Superior temporal gyrus (tissue), 1 donor: Measurements from ENCODE around the gene ANKMY1.
A peak's percentile ranks its signal among the peaks of the same experiment; 100 is the strongest.
"Not testable (repeated sequence)": the region's sequence is repeated elsewhere in the genome, so short reads cannot be mapped to it uniquely, and the experiment has no call there.

Source experiments
- DNase-seq: peaks from one replicate; pipeline ENCODE4 v3.0.0-alpha.2; 2016; ENCODE audit errors: extremely low spot score

The ANKMY1 gene

DNA sequence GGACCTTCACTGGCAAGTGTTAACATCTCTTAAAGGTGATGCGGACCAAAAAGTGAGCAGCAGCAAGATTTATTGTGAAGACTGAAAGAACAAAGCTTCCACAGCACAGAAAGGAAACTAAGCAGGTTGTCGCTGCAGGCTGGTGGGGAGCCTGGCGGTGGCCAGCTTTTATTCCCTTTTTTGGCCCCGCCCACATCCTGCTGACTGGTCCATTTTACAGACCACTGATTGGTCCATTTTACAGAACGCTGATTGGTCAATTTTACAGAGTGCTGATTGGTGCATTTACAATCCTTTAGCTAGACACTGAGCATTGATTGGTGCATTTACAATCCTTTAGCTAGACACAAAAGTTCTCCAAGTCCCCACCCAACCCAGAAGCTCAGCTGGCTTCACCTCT, 35.9 kb downstream of the ANKMY1 start:
- not testable (repeated sequence) for DNase-seq

DNA sequence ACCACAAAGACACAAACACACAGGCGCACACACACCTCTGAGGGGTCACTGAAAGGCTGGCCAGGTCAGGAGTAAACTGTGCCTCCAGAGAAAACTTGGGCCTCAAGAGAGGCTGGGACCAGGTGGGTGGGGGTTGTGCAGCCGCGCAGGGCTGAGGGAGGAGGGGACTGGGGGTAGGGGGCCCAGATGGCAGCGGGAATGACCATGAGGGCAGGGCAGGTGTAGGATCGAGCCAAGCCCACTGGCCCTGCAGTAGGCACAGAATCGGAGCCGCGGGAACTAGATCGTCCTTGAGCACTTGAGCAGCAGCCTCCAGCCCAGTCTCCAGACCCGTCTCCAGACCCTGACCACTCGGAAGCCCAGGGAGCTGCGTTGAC, 36.8 kb downstream of the ANKMY1 start:
- DNase-seq = no peak

DNA sequence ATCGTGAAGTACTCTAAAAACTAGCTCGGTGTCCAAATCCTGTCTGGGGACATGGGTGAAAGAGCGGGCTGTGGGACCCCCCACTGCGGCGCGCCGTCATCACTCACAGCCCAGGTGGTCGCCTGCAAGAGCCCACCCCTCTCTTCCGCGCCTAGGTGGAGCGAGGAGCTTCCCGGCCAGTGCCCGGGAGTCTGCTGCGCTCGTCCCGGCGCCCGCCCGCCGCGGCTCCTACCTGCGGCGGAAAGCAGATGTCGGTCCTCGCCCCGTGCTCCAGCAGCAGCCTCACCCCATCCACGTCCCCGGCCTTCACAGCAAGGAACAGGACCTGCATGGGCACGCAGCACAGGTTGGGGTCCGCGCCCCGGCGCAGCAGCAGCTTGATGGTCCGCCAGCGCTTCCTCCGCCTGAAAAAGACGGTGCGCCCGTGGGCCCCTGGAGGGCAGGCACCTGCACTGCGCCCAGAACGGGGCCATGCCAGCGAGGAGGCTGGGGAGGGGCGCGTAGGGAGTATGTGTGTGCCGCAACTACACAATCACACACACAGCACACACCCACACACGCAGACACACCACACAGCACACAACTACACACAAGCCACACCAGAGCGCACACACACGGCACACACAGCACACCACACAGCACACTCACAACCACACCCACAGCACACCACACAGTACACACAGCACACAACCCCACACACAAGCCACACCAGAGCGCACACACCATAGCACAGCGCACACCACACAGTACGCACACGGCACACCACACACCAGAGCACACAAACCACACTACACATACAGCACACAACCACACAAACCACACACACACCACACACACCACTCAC, 37.4 kb downstream of the ANKMY1 start:
- DNase-seq = no peak

DNA sequence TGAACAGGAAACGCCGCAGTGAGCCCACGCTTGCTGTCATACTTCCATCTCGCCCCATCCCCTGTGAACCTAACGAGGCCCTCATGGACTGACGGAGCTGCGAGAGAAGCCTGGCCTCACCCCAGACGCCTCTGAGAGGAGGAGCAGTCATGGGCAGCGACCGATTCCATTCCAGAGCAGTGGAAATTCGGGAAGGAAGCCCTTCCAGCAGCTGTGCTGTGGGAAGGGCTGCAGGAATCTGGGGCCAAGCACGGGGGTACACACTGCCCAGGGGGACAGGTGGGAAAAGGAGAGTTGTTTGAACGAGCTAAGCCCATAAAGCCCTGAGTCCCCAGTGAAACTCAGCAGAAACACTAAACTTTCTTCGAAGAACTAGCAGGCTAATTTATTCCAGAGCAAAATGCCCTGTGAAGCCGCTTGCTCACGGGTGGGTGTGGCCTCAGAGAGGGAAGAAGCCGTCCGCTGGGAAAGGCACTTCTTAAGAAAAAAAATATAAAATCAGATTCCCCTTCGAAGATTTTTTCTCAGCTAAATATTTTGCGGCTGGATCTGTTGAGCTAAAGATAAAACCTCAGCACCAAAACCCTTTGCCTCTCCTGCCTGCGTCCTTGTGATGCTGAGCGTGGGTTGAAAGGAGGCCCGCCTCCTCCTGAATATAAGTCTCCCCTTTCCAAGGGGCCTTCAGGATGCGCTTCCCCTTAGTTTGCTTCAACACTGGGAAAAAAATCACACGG, 38.2 kb downstream of the ANKMY1 start:
- DNase-seq = no peak

DNA sequence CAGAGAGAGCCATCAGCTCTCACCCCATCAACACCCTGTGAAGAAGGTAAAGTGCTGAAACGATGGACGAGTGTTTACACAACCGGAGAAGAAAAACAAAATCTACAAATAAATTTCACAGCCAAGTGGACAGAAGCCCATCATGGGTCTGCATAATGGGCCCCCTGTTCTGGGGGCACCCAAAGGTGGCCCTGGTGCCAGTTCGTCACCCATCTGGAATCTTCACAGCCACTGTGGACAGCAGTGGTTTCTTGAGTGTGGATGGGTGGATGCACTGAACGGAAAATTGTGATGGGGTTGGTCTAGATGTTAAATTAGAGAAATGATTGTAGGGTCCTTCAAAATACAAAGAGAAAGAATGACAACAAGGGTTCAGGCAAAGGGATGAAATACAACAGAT, 38.8 kb downstream of the ANKMY1 start:
- DNase-seq = no peak

DNA sequence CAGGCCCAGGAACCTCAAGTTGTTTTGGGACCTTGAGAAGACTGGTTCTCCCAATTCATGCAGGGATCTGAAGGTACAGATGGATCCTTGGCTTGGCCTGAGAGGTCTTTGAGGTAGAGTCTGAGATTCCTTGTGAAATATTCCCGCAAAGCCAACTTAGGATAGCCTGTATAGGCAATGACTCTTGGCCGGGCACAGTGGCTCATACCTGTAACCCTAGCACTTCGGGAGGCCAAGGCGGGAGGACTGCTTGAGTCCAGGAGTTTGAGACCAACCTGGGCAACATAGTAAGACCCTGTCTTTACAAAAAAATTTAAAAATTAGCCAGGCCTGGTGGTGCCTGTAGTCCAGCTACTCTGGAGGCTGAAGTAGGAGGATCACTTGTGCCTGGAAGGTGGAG, 40.4 kb downstream of the ANKMY1 start:
- DNase-seq = no peak

DNA sequence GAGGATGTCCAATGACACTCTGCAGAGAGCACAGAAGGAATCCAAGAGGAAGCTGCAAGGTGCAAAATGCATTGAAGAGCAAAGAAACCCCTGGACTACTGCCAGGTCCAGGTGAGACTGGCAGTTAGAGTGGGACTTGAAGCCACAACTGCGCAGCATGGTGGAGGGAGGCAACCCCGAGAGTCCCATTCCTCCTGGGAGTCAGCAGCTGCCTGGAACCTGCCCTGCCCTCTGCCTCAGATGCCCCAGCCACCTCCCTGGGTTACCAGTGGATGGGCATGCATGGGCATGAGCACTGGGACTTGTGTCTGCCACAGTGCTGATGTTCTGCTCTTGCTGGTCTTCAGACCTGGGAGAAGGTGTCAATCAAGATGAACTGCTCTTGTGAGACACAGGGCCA, 43.2 kb downstream of the ANKMY1 start:
- no peak for DNase-seq

DNA sequence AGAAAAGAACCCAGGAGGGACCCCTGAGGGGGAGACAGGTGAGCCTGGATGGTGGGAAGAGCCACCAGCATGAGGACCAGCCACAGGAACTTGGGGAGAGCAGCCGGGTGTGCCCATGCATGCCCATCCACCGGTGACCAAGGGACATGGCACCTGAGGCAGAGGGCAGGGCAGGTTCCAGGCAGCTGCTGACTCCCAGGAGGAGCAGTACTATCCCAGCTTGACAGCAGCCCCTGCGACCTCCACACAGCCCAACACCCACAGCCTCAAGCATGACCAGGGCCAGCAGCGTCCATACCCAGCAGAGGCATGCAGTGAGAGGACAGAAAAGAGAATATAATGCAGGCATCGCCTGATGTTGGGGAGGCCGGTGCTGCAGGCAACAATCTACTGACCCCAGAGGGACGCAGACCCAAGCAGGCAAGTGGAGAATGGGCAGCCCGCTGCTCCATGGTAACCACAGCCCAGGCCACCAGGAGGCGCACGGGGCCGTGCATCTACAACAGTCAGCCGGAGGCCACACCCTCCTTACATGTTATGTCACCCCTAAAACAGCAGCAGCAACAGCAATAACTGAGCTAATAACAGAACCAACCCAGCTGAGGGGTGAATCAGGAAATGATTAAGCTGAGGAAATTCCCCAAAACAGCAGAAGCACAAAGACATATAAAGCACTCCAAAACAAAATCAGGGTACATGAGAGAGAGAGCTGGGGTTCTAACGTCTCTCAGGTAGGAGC, 44.1 kb downstream of the ANKMY1 start:
- peak; percentile 59 for DNase-seq

DNA sequence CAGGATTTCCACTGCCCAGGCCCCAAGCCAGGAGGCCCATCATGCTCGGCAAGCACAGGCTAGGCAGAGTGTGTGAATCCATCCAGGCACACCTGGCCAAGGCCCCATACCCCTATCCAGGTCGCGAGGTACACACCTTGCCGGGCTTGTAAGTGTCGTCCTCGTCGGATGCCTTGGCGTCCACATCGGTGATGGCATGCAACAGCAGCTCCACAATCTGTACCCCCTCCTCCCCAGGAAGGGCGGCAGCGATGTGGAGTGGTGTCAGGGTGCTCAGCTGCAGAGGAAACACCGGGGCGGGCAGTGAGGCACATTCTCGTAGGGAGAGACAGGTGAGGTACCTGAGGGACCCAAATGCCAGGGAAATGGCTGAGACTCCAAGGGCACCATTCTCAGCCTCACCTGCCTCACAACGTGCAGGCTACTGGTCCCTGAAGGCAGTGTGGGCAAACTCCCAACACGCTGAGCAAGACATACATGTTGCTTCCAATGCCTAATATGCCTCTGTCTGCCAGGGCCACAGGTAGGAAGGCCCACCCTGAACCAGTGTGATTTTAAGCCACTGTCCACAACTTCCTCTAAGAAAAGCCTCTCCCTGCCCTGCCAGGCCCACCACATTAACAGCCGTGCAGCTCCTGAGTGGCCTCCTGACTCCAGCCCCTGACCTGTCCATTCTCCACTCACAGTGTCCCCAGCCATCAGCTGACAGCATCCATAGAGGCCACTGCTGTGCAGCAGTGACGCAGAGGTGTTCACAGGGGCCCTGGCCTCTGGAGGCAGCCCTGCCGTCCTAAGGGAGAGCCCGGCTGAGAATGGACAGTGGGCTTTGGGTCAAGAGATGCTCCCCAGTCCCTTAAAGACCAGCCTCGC, 44.9 kb downstream of the ANKMY1 start:
- DNase-seq = no peak

DNA sequence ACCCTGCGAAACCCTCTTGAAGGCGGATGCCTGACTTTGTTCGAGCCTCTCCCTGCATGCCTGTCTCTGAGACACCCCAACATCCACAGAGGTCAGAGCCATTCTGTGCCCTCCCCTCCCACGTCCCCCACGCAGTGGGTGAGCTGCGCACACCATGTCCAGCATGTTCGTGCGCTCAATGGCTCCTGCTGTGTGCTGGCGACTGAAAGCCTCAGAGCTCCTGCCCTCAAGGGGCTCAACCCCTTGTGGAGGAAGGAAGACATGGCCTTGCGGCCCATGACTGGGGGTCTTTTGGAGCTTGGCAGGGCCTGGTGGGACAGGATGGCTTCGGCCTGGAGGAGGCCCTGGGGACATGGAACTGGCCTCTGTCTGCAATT, 45.7 kb downstream of the ANKMY1 start:
- DNase-seq = no peak

DNA sequence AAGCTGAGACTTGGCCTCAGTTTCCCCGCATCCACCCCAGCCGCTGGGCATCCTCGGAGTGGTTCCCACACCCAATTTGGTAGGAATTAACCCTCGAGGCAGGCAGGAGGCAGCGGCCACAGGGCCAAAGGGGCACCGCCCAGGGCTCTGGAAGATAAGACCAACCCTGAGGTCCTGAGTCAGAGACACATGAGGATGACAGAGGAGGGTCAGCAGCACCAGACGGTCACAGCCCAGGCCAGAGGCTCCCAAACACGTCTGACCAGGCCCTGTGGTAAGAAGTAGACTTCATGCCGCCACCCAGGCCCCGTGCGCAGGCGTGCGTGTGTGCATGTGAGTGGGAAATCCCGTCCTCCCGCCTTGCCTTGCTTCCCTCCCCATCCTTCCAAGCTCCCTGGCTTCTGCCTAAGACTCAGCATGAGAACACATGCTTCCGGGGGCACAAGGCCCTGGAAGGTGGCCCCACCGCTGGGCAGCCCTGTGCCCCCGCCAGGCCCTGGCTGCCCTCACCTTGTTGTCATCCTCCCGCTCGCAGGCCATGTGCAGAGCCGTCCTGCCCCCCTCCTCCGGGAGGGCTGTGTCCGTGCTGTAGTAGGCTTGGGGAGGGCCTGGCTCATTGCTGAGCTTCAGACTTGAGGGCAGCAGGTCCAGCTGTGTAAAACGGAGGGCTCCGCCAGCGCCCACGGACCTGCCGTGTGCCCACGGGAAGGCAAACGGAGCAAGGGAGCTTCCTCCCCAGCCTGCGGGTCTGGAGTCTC, 46.3 kb downstream of the ANKMY1 start:
- no peak for DNase-seq

DNA sequence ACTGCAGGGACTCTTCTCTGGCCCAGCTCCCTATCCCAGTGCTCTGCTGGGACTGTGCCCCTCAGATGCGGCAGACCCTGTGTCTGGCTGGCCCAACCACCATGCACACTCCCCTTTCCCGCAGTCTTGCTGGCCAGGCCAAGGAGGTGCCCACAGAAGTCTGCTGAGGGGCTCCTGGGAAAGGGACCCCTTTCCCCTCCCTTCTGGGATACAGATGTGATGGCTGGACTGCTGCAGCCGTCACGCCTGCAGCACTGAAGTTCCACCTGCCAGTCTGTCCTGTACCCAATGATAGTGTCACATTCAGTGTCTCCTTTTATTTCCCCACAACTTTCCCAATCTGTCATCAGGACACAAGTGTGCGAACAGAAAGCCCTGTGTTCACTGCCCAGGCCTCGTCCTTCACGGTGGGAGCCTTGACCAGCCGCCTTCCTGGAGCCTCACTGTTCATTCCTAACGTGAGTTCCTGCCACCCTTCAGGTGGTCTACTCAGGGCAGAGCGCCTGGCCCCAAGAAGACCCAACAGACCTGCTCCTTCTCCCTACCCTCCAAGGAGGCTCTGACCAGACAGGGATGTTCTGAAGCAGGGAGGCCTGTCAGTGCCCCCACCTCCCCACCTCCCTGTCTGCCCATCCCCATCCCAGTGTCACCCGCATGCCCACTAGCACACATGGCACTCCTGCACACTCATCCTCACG, 47.1 kb downstream of the ANKMY1 start:
- DNase-seq = no peak

DNA sequence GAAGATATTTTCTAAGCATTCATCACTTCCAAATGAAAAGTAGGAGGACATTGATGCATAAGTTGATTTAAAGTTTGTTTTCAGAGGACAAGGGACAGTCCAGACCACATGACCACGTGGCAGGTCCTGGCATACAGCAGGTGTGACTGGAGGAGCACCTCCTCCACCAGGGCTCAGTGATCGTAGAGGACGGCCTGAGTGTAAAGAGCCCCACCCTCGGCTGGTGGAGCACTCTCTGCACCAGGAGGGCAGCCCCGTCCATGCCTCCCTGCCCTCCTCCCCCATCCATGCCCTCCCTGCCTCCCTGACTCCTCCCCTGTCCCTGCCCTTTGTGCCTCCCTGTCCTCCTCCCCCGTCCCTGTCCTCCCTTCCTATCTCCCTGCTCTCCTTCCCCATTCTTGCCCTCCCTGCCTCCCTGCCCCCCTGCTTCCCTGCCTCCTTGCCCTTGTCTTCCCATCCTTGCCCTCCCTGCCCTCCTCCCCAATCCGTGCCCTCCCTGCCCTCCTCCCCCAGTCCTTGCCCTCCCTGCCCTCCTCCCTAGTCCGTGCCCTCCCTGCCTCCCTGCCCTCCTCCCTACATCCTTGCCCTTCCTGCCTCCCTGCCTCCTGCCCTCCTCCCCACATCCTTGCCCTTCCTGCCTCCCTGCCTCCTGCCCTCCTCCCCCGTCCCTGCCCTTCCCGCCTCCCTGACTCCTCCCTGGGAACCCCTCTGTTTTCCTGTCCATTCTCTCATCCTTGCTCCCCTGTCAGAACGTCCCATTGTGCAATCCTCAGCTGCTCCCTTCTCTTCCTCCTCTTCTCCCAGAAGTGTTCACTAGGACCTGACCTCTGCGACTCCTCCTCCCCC, 47.9 kb downstream of the ANKMY1 start:
- DNase-seq = no peak

DNA sequence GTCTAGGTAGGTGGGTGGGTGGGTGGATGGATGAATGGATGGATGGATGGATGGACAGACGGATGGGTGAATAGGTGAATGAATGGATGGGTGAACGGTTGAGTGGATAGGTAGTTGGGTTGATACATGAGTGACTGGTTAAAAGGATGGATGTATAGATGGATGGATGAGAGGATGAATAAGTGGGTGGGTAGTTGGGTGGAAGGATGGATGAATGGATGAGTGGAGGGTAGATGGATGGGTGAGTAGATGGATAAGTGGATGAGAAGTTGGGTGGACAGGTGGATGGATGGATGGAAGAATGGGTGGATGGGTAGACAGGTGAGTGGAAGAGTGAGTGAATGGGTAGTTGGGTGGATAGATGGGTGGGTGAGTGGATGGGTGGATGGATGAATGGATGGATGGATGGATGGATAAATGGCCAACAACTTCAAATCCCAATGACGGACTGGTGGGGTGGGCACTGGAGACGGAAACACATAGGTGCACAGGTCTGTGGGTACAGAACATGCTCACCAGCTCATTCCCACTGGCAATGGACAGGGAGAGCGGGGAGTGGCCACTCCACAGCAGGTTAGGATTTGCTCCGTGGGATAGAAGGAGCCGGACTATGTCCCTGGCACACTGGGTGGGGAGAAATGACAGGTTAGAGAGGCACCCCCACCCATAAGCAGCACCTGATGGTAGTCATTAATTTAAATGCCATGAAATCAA, 48.8 kb downstream of the ANKMY1 start:
- DNase-seq = no peak

DNA sequence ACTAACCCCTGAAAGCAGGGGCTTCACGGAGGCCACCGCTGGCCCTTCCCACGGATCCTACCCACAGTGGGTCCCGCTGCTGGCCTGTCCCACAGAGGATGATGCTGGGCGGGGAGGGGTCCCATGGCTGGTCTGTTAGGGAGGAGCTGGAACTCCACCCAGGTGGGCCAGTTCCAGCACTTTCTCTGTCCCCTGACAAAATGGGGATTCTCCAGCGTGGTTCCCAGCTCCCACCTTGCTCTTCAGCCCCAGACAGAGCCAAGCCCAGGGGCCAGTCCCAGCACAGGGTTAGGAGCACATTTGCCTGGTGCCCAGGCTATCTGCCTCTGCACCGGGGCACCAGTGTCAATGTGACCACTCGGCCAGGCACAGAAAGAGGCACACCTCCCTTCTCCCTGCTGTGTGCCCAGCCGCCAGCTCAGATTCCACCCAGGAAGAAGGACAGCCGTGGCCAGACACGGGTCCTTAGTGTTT, 50.0 kb downstream of the ANKMY1 start:
- no peak for DNase-seq

DNA sequence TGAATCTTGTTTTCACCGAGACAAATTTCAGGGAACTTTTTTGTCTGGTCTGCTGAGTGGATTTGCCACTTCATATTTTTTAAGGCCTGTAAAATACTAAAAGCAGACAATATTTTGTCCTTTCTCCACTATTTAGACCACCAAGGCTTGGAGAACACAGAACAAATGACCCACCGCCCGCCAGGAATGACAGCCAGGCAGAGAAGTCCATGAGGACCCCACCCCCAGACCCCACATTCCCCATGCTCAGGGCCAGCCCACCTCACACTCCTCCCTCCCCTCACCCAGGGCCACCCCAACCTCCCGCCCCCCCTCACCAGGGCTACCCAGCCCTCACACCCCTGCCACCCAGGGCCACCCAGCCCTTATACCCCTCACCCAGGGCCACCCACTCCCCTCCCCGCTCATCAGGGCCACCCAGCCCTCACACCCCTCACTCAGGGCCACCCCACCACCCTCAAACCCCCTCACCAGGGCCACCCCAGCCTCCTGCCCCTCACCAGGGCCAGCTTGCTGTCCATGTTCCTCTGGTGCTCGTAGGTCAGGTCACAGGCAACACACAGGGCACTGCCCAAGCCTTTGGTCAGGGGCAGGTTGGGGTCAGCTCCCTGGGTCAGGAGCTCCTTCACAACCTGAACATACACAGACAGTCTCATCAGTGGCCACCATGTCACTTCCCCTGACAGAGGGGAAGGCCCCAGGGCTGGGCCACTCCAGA, 50.6 kb downstream of the ANKMY1 start:
- no peak for DNase-seq

DNA sequence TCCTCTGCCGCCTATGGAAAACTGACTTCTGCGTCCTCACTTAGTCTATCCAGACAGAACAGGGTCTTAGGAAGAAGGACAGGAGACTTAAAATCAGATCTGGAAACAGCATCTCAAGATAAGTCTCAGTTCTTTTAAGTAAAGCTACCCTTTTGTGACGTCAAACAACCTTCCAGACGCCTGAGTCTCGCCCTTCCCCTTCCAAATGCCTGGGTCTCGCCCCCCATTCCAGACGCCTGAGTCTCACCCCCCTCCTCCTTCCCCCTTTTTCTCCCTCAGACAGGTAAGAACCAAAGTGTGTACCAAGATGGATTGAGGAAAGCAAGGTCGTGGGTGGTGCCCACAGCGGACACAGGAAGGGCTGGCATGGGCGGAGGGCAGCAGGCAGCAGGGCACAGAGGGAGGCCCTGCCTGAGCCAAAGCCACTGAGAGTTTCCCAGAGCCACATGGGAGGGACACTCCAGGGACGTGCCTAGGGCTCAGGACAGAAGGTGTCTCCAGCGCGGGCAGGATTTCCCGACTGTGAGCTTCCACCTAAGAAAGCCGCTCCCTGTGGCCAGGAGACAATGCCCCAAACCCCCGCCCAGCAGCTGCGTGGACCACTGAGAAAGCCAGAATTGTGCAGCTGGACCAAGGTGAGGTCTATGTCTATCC, 51.3 kb downstream of the ANKMY1 start:
- no peak for DNase-seq
